Anterior cingulate cortex (tissue), 58 donors: Measurements from ENCODE around the gene CCDC178.
"Not testable (repeated sequence)": the region's sequence is repeated elsewhere in the genome, so short reads cannot be mapped to it uniquely, and the experiment has no call there.

Experiments
- DNase-seq, 58 donors: peaks; one replicate each; lab custom pipeline; 2025; lab: John Stamatoyannopoulos, UW

The CCDC178 gene

GRCh38 chr18:33440060-33441043 lies at the start of gene CCDC178:
CCDC178 (minus strand) TSS chr18:33440721; CDS start chr18:33412088, 28,633 bp downstream.
- DNase-seq = peak in 40 of 58 donors; percentile 1 to 62 (median 22)

GRCh38 chr18:33483908-33484307 lies 43.4 kb upstream of the CCDC178 start:
- DNase-seq = no peak

- DNase-seq = no peak
These were observed 32.0 kb upstream of the CCDC178 start for GRCh38 chr18:33472509-33472908.

- no peak for DNase-seq
These were observed 29.7 kb upstream of the CCDC178 start for GRCh38 chr18:33470216-33470615.

- no peak for DNase-seq
These were observed 29.2 kb upstream of the CCDC178 start for GRCh38 chr18:33469699-33470098.

- DNase-seq = no peak
These were observed 27.0 kb upstream of the CCDC178 start for GRCh38 chr18:33467531-33467930.

GRCh38 chr18:33466822-33467221 lies 26.3 kb upstream of the CCDC178 start:
- DNase-seq = no peak

GRCh38 chr18:33460681-33461080 lies 20.2 kb upstream of the CCDC178 start:
- DNase-seq = no peak

- no peak for DNase-seq
These were observed 19.1 kb upstream of the CCDC178 start for GRCh38 chr18:33459612-33460011.

- DNase-seq = no peak
These were observed 6.1 kb upstream of the CCDC178 start for GRCh38 chr18:33446604-33447003.

GRCh38 chr18:33444709-33445108 lies 4.2 kb upstream of the CCDC178 start:
- no peak for DNase-seq

- no peak for DNase-seq
These were observed 7.7 kb downstream of the CCDC178 start for GRCh38 chr18:33432857-33433256.

- no peak for DNase-seq
These were observed 13.0 kb downstream of the CCDC178 start for GRCh38 chr18:33427549-33427948.

GRCh38 chr18:33424266-33424946 lies 16.1 kb downstream of the CCDC178 start:
- no peak for DNase-seq

- no peak for DNase-seq
These were observed 19.3 kb downstream of the CCDC178 start for GRCh38 chr18:33421225-33421624.

GRCh38 chr18:33404244-33404873 lies 36.2 kb downstream of the CCDC178 start:
- DNase-seq = no peak

- not testable (repeated sequence) for DNase-seq
These were observed 41.6 kb downstream of the CCDC178 start for GRCh38 chr18:33398939-33399338.

- DNase-seq = no peak
These were observed 64.7 kb downstream of the CCDC178 start for GRCh38 chr18:33375829-33376228.

GRCh38 chr18:33372442-33372841 lies 68.1 kb downstream of the CCDC178 start:
- DNase-seq = no peak

GRCh38 chr18:33369711-33370449 lies 70.6 kb downstream of the CCDC178 start:
- DNase-seq = no peak
